Smooth muscle cell of the brain vasculature (primary cell): ENCODE data around the gene IDH3A.

Experiments
- DNase-seq: peaks from one replicate; pipeline ENCODE4 v3.0.0-alpha.2; 2012; ENCODE audit warnings: low read depth, low spot score

IDH3A gene

GRCh38 chr15:78164010-78164409, 14.8 kb downstream of the IDH3A start:
- no peak for DNase-seq

GRCh38 chr15:78167227-78167888, 18.2 kb downstream of the IDH3A start:
- no peak for DNase-seq

DNA sequence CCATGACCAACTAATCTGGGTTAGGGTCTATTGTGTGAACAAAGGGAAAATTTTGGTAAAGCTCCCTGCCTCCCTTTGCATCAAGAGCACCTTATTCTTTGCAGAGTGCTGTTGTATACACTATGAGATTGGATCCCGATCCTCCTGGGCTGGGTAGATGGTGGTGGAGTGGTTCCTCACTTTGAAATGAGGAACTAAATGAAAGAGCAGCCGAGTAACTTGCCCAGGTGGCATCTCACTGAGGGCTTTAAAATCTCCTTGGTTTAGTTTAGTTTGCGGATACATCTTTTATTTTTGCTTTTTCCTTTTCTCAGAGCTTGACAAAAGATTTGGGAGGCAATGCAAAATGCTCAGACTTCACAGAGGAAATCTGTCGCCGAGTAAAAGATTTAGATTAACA, 19.4 kb downstream of the IDH3A start:
- DNase-seq, result no peak

DNA sequence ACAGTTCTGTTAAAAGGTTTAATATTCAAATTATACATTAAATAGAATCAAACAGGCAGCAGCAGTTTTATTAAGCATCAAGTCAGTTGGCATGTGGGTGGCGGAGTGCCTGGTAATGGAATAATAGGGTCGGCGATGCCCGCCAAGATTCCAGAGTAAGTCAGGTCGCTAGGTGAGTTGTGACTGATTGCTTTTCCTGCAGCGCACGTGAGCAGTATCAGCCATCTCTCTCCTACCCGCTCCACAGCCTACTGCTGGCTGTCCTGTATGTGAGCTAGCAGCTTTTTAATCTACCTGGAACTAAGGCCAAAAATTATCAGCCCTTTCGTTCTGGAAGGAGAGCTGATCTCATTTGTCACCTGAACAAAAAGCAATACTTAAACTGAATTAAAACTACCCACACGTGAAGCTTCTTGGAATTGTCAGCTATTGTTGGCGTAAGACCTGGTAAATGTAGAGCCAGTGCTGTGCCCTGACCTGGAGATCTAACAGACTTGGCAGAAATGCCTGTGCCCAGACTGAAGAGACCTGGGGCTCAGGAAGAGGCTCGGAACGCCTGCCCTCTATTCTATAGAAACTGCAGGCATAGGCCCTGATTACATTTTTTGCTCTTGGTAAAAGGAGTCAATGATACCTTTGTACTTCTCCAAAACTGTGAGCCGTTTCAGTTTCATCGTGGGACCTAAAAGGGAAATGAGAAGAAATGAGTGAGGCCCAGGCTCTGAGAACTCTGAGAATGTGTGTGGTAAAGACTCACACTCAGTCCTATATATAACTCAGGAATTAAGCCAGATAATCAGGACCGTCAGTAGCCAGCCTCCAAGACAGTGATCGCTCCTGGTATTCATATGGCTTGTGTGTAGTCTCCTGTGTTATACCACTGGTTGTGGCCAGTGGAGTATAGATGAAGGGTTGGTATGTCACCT, 21.9 kb downstream of the IDH3A start:
- no peak for DNase-seq

- DNase-seq, result no peak
Observed at GRCh38 chr15:78171864-78172472, 22.8 kb downstream of the IDH3A start.

DNA sequence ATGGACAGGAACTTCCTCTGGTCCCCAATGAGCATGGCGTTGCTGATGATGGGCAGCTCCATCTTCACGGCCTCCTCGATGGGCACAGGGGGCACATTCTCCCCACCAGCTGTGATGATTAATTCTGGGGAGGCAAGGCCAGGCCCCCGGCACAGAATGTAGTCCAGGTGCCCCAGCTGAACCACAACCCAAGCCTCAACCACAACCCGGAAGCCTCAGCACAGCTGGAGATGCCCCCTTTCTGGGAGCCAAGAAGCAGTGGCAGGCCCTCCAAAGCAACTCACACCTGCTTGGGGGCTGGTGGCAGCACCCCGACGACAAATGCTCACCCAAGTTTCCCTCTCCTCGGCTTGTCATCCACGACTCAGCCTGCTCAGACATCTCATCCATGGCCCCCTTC, 25.2 kb downstream of the IDH3A start:
- DNase-seq, result no peak

- DNase-seq, result no peak
Observed at GRCh38 chr15:78175330-78175729, 26.2 kb downstream of the IDH3A start.

DNA sequence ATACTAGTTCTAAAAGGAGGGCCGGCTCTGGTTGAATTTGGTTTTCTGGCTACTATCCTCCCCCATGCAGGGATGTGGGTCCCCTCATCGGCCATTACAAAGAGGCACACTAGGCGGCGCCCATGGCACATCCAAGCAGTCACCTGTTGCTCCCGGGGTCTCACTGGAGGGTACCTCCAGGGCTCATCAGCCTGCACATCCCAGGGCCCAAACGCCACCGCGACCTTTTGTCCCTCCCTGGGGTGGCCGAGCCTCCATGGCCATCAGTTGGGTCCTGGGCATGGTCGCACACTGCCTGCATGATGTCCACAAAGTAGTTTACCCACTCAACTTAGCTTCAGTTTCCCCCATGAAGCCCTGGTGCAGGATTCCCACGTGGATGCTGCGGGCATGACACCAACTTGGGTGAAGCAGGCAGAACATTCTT, 28.3 kb downstream of the IDH3A start:
- no peak for DNase-seq

GRCh38 chr15:78178064-78178463, 28.9 kb downstream of the IDH3A start:
- no peak for DNase-seq

DNA sequence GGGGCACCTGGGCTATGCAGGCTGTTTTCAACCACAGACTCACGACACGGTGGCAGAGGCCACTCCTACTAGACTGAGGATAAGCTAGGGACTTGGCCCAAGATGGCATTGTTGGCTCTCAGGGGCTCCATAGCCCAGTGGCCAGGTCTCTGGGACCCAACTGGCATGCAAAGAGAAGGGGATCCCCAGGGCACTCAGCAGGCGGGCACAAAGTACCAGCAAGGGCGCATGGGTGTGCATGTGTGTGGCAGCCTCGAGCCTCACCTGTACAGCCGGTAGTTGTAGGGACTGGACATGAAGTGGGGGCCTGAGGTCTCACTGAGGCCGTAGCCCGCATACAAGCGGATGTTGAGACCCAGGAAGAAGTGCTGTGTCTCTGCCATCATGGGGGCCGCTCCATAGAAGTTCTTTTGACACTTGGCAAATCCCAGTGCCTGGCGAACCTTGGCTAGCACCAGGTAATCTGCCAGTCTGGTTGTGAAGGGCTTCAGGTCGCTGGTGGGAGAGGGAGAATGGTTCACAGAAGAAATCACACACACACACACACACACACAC, 30.2 kb downstream of the IDH3A start:
- DNase-seq, result no peak

GRCh38 chr15:78179906-78180305, 30.7 kb downstream of the IDH3A start:
- DNase-seq, result no peak

GRCh38 chr15:78182336-78182700, 33.2 kb downstream of the IDH3A start:
- no peak for DNase-seq

- DNase-seq, result no peak
Observed at GRCh38 chr15:78182821-78183220, 33.7 kb downstream of the IDH3A start.

DNA sequence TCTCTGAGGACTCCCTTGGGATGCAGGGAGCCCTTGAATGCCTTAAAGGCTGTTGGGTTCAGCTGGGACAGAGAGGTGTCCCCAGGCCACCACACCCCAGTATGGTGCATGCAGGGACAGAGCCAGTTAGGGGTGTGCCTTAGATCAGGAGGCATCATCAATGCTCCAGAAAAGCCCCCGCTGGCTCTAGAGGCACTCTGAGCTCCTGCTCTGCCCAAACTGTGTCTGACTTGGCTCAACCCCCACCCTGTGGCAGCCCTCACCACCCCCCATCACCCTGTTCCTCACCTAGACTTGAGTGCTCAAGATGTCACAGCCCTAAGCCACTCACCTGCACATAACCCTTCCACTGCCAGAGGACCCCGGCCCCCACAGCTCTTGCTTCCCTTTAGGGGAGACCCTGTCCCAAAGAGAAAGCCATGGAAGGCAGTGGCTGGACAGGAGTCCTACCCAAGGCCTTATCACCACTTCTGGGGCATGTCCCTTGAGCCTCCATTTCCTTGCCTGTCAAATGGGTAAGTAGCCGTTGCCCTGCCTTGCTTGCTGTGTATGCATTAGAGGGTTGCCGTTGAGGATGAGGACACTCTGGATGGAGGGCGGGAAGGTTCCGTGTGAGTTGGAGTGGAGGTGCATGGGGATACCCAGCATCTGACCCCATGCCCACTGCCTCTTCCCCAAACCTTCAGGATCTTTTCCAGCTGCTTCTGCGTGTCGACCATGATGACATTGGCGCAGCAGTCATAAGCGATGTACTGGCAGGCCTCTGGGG, 43.8 kb downstream of the IDH3A start:
- DNase-seq, result no peak

DNA sequence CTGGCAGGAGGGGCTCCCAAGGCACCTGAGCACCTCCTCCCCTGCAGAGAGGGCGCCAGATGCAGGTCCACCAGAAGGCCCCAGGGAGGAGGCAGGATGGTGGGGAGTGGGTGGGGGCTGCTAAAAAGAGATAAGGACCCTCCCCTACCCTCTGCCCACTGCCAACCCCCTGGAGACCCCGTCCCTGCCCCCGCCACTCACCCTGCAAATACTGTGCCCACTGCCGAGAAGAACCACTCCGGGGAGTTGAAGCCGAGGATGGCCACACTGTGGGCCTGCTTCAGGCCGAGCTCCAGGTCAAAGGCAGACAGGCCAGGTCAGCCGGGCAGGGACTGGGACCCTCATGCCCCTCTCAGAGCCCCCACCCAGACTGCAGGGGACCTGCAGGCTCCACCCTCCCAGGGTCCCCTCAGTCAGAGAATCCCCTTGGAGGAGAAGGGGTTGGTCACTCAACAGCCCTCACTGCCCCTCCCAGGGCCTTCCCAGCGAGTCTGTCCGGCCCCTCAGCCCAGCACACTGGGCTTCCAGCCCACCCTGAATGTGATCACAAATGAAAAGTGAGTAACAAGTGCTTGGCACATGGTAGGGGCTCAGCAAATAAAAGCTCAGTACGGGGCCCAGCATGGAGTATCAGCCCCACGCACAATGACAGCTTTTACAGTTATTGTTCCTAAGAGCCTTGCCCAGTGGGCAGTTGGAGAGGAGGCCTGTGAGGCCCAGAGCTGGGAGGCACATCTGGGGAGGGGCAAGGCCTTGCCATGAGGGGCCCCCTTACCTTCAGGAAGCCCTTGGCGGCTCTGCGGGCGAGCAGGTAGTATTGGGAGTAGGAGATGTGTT, 44.8 kb downstream of the IDH3A start:
- no peak for DNase-seq

DNA sequence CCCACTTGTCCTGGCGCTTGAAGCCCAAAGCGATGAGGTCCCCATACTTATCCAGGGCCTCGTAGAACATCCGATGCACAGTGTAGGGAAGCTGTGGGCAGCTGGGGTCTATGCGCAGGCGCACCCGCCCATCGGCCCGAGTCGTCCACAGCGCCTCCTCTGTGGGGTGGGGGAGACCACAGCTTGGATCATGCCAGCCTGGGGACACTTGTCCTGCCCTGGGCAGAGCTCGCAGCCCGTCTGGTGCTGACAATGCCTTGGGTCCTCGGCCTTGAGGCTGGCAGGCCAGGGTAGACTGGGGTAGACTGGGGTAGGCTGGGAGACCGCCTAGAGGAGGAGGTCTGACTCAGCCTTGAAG, 45.4 kb downstream of the IDH3A start:
- no peak for DNase-seq

DNA sequence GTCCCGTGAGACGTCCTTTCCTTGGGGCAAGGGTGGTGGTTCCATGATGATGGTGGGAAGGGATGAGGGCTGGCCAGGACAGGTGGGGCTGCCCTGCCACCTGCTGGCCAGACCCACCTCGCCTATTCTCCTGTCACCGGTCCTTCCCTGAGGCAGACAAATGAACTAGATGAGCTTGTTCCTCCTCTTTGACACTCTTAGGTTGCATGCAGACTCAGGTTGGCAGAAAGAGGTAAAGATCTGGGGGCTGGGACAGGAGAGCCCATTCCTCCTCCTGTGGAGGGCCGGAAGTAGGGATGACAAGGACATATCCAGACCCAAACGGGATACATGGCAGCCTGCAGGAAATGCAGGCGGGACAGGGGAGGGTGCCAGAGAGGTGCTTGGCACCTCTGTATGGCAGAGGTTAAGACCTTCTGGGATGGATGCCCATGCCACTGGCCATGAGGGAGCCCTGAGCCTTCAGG, 46.6 kb downstream of the IDH3A start:
- no peak for DNase-seq

GRCh38 chr15:78197632-78198031, 48.5 kb downstream of the IDH3A start:
- DNase-seq, result no peak

GRCh38 chr15:78200276-78200930, 51.2 kb downstream of the IDH3A start:
- no peak for DNase-seq
